Measurements from ENCODE around the gene HDGF.
"Not testable (repeated sequence)": the region's sequence is repeated elsewhere in the genome, so short reads cannot be mapped to it uniquely, and the experiment has no call there.

Gene HDGF

GRCh38 chr1:156766298-156767100, 15.0 kb upstream of the HDGF start:
- DNase-seq, result no peak

- DNase-seq, result no peak
Measured at GRCh38 chr1:156765666-156766065, 14.2 kb upstream of the HDGF start.

DNA sequence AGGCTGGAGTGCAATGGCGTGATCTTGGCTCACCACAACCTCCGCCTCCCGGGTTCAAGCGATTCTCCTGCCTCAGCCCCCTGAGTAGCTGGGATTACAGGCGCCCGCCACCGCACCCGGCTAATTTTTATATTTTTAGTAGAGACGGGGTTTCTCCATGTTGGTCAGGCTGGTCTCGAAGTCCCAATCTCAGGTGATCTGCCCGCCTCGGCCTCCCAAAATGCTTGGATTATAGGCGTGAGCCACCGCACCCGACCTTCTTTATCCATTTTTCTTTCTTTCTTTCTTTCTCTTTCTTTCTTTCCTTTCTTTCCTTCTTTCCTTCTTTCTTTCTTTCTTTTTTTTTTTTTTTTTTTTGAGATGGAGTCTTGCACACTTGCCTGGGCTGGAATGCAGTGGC, 13.7 kb upstream of the HDGF start:
- DNase-seq, result not testable (repeated sequence)

DNA sequence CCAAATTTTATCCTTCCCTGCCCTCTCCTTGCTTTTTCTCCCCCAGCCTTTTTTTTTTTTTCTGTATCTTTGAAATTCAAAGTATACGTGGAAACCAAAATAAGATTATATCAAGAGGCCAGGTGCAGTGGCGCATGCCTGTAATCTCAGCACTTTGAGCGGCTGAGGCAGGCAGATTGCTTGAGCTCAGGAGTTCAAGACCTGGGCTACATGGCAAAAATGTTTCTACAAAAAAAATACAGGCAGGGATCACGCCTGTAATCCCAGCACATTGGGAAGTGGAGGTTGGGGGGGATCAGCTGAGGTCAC, 9.3 kb upstream of the HDGF start:
- DNase-seq, result no peak

GRCh38 chr1:156760092-156760795, 8.8 kb upstream of the HDGF start:
- DNase-seq, result no peak

DNA sequence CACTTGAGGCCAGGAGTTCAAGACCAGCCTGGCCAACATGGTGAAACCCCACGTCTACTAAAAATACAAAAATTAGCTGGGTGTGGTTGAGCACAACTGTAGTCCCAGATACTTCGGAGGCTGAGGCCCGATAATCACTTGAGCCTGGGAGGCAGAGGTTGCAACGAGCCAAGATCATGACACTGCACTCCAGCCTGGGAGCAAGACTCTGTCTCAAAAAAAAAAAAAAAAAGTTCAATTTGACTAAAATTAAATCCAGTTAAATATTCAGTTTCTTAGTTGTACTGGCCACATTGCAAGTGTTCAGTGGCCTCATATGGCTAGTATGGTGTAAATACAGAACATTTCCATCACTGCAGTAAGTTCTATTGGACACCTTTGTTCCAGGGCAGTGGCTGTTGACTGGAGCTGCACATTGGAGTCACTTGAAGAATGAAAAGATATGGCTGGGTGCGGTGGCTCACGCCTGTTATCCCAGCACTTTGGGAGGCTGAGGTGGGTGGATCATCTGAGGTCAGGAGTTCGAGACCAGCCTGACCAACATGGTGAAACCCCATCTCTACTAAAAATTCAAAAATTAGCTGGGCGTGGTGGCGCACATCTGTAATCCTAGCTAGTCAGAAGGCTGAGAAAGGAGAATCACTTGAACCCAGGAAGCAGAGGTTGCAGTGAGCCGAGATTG, 6.2 kb upstream of the HDGF start:
- not testable (repeated sequence) for DNase-seq

DNA sequence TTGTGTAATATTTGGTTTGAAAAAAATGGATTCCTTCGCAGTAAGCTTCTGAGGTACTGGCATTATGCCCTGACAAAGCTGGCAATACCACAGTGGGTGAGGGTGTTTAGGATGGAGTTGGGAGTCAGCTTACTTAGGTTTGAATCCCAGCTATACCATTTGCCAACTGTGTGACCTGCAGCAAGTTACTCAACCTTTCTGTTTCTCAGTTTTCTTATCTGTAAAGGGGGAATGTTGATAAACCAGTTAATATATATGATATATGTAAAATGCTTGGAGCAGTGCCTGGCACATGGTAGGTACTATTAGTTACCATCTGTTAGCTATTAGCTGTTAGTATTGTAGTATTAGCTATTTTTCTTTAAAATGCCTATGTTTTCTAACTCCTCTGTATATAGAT, 4.9 kb upstream of the HDGF start:
- no peak for DNase-seq

- no peak for DNase-seq
Measured at GRCh38 chr1:156755527-156755950, 4.1 kb upstream of the HDGF start.

GRCh38 chr1:156754219-156754618, 2.7 kb upstream of the HDGF start:
- no peak for DNase-seq

- no peak for DNase-seq
Measured at GRCh38 chr1:156752843-156753482, 1.5 kb upstream of the HDGF start.

- DNase-seq, result peak; percentile 99
Measured at GRCh38 chr1:156751757-156752481, 444 bp upstream of the HDGF start.

GRCh38 chr1:156750711-156751450, 594 bp downstream of the HDGF start:
- DNase-seq, result peak; percentile 33

DNA sequence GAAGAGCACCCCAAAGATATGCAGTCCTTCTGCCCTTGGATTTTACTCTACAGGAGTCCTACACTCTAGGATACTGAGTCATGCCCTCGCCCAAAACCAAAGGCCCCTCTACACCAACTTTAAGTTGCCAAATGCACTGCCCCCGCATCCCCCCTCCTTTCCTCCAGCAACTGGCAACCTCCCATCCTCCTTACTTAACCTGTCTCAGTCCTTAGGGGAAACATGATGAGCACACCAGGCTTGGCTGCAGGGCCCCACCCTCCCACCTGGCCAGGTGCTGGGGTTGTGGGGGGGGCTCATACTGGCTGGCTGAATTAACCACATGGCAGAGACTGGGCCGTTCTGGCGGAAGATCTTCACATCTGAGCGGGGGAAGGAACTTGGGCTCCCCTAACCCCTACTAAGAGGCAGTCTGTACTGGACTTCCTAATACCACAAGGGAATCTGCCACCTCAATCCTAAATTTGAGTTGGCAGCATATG, 1.2 kb downstream of the HDGF start:
- peak; percentile 47 for DNase-seq

GRCh38 chr1:156749419-156750118, 1.9 kb downstream of the HDGF start:
- DNase-seq, result no peak

DNA sequence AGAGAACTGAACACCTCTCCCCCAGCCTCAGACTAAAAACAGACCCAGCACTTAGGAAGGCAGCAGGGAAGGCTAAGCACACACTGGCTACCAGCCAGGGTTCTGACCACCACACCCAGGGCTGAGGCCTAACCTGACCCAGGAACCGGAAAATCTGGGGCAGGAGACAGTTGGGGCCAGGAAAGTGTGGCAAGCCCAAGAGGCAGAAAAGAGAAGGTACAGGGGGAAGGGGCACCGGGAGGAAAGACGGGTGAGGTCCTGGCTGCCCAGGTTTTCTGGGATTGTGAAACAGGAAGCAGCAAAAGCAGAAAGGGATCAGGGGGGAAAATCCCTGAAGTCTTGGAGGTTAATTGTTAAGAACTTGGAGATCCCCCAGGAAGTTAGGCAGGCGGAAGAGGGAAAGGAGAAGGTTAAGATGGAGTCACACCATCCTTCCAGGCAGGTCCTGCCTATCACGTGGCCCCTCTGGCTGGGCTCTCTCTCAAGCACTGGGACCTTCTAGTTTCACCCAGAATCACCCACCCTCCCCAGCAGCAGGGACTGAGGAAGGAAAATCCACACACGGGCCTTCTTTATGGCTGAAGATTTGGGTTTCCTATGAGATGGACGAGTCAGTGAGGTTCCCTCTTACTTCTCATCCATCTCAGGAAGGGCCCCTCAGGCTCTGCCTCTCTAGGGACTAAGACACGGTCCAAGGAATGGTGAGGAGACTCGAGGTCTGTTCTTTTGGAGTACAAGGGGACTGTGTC, 2.6 kb downstream of the HDGF start:
- DNase-seq, result no peak

GRCh38 chr1:156747742-156748669, 3.5 kb downstream of the HDGF start:
- DNase-seq, result no peak

DNA sequence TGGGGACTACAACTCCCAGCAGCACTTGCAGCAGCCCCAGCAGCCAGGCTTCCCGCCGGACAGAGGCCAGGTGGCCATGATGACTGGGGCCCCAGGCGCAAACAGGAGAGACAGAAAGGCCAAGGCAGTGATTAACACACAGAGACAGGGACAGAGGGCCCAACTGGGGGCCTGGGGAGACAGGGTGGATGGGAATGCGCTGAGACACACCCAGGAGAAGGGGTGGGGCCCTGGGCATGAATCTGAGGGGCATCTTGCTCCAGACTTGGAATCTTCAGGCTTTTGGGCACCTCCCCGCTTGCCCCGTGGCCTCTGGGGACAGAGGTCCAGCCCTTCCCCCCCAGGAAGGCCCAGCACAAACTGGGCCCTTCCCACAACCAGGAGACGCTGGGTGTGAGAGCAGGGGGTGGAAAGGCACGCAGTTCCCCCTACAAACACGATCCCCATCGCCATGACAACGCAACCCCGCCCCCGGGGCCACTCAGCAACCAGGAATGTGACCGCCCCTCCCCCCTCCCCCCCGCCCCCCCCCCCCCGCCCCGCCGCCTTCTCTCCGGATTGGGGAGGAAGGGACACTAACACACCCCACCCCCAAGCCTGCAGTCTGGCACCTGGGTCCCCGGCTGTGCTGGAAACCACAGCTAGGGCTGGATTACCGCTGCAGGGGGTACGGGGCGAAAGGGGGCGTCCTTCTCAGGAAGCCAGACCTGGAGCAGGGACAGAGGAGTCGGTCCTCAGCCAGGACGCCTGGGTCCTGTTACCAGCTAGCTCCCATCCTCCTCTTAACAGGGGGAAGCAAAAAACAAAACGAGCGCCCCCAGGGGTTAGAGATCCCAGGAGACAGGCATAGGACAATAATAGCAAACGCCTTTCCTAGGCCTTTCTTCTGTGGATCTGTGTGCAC, 4.5 kb downstream of the HDGF start:
- peak; percentile 61 for DNase-seq

DNA sequence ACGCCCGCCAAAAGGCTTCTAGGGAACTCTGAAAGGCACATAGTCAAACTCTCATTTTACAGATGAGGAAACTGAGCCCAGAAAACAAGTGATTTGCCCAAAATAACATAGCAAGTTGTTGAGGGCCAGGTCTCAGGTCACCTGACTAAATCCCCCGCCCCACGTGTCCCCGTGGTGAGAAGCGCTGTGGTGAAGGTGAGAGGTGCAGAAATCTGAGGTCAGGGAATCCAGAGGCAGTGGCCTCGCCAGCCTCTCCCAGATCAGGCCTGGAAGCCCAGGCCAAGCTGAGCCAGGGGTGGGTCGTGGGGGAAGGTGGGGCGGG, 5.1 kb downstream of the HDGF start:
- no peak for DNase-seq
